Measurements from ENCODE around the gene GLUL. TPM values are rescaled to one million over a fixed set of nuclear protein-coding genes. Genes with fewer than 3 reads are reported as not detected.

Gene GLUL
- total and polyA plus RNA-seq, 2 donors = 304 to 1,565 TPM

DNA sequence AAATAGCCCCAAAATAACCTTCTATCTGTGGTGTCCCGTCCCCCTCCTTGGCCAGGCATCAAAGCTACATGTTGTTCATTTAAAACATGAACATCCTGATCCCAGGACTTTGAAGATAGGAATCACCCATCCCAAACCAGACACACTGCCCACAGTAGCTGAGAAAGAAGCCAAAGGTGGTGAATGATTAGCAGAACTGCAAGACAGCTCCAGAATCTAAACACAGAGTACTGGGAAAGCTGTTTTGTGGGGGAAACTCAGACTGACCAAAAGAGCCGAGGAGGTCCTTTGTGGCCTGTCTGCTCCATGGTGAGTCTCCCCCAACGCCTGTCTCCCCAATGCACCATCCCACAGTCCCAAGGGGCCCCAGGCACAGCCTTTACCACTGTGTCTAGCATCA, 16.1 kb upstream of the GLUL start:
- 56% methylated on average over 3 of the region's 3 CpGs for WGBS
- Histone ChIP-seq H3K4me1 (ENCODE audit: insufficient read depth) (no peaks in the 10 kb centered on the region), H3K36me3 (ENCODE audit: insufficient read depth) (no peaks in the 10 kb centered on the region), H3K27ac (ENCODE audit: low read depth) (no peak overlapping the region), H3K4me3 (ENCODE audit: low read depth, low read length) (no peak overlapping the region)
- DNase-seq (ENCODE audit: extremely low spot score) = no peak

DNA sequence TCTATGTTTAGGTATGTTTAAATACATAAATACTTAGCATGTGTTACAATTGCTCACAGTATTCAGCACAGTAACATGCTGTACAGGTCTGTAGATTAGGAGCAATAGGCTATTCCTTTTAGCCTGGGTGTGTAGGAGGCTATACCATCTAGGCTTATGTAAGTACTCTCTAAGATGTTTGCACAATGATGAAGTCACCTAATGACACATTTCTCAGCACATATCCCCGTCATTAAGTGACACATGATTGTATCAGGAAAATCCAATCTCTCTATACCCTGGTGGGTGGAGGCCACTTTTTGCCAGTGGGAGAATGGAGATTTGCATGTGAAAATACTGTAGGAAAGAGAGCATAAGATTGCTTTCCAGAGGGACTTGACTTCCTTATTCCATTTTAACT, 14.4 kb upstream of the GLUL start:
- Histone ChIP-seq H3K27ac (ENCODE audit: low read depth) (no peak overlapping the region), H3K36me3 (ENCODE audit: insufficient read depth) (no peaks in the 10 kb centered on the region), H3K4me3 (ENCODE audit: low read depth, low read length) (no peak overlapping the region), H3K4me1 (ENCODE audit: insufficient read depth) (no peaks in the 10 kb centered on the region)
- WGBS = 77% methylated on average over 1 of the region's 1 CpG
- no peak for DNase-seq (ENCODE audit: extremely low spot score)

DNA sequence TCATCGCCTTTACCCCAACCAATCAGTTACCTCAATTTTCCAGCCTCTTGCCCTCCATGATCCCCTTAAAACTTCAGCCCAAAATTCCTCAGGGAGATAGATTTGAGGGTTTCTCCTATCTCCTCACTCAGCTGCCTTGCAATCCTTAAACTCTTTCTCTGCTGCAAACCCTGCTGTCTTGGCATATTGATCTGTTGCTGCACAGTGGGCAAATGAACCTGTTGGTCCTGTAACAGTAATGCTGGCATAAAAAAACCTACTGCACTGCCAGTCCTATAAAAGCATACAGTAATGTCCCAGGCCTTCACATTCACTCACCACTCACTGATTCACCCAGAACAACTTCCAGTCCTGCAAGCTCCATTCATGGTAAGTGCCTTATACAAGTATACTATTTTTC, 14.0 kb upstream of the GLUL start:
- DNase-seq (ENCODE audit: extremely low spot score) = no peak
- Histone ChIP-seq H3K36me3 (ENCODE audit: insufficient read depth) (no peaks in the 10 kb centered on the region), H3K4me1 (ENCODE audit: insufficient read depth) (no peaks in the 10 kb centered on the region), H3K4me3 (ENCODE audit: low read depth, low read length) (no peak overlapping the region), H3K27ac (ENCODE audit: low read depth) (no peak overlapping the region)
- WGBS = 98% methylated on average over 1 of the region's 1 CpG

DNA sequence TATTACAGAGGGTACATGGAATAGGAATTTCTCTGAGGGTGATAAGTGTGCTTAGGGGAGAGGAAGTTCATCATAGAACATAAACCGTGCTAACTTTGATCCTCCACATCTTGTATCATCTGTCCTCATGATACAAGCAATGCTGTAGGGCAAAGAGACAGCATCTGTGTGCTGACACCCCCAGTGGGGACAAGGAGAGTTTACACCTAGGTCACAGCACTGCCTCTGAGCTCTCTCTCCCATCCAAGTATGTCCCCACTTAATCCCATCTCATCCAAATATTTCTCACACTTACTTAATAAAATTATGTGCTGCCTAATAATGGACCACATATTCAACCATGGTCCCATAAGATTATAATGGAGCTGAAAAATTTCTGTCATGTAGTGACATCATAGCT, 13.2 kb upstream of the GLUL start:
- Histone ChIP-seq H3K4me1 (ENCODE audit: insufficient read depth) (no peaks in the 10 kb centered on the region), H3K36me3 (ENCODE audit: insufficient read depth) (no peaks in the 10 kb centered on the region), H3K4me3 (ENCODE audit: low read depth, low read length) (no peak overlapping the region), H3K27ac (ENCODE audit: low read depth) (no peak overlapping the region)
- WGBS = 61% methylated on average over 1 of the region's 1 CpG
- DNase-seq (ENCODE audit: extremely low spot score) = no peak

DNA sequence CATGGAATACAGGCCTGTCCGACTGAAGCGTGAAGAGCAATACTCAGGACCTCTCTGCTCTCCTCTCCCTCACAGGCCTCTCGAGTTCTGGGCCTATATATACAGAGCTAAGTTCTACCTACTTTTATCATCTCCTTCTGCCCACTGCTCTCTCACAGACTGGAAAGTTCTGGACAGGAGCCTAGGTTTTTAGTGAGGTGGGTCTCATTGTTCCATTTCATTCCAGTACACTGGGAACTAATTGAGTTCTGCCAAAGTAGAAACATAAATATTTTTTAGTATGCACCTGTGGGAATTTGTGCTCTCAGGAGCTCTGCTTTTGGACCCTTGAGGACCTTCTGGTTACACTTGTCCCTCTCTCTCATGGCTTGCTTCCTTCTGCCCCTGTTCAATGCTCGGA, 9.0 kb upstream of the GLUL start, which contains the start of gene TEDDM1:
TEDDM1 (minus strand) TSS at position 101 of the 400 bp plus-strand sequence. CDS start 182 bp downstream, outside the sequence.
- no peak for DNase-seq (ENCODE audit: extremely low spot score)
- no peak within 1 kb of the TSS for H3K4me3 ChIP-seq (ENCODE audit: low read depth, low read length)
- H3K36me3 ChIP-seq (ENCODE audit: insufficient read depth) = no peaks in the 10 kb centered on the region
- no peaks in the 10 kb centered on the region for H3K4me1 ChIP-seq (ENCODE audit: insufficient read depth)
- WGBS = 94% methylated on average over 4 of the region's 4 CpGs
- H3K27ac ChIP-seq (ENCODE audit: low read depth) = no peak within 1 kb of the TSS

DNA sequence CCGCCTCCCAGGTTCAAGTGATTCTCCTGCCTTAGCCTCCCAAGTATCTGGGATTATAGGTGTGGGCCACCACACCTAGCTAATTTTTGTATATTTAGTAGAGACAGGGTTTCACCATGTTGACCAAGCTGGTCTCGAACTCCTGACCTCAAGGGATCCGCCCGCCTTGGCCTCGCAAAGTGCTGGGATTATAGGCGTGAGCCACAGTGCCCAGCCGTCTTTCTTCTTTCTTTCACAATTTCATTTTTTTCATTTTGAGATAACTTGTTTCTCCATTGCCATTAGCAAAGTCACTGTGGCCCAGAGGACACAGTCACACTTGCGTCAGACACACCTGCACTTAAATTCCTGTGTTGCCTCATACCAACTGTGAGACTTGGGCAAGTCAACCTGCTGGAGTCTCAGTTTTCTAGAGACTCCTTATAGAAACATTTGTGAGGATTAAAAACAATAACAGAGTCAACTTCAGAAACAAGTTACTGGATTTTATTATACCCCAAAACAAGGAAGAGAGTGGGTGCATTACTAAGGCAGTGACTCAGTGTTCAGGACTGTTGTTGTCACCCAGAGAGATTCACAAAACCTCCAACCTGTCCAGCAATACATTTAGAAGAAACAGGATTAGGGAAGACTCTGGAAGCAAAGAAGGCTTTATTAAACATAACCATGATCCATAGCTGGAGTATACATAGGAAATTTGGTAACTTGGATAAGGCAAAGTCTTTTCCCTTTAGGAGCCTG, 6.2 kb upstream of the GLUL start:
- H3K27ac ChIP-seq (ENCODE audit: low read depth) = no peak overlapping the region
- no peak overlapping the region for H3K4me3 ChIP-seq (ENCODE audit: low read depth, low read length)
- no peak for DNase-seq (ENCODE audit: extremely low spot score)
- 88% methylated on average over 8 of the region's 8 CpGs for WGBS
- no peaks in the 10 kb centered on the region for H3K36me3 ChIP-seq (ENCODE audit: insufficient read depth)
- no peaks in the 10 kb centered on the region for H3K4me1 ChIP-seq (ENCODE audit: insufficient read depth)

DNA sequence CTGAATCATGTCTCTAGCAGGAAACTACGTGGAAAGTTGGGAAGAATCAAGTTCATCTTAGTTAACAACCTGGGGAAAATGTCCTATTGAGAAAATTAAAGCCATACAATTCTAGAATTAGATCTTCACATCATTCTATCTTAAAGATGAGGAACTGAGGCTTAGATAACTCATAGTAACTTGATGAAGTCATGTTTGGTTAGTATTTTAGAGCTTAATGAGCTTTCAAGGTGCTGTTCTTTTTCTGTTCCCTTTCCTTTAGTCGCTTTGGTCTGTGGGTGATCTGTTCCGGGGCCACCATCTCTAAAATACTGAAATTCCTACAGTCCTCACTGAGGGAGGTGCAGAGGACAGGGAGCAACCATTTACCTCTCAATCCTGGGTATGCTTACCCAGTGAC, 4.3 kb upstream of the GLUL start:
- no peak for DNase-seq (ENCODE audit: extremely low spot score)
- Histone ChIP-seq H3K4me3 (ENCODE audit: low read depth, low read length) (no peak overlapping the region), H3K27ac (ENCODE audit: low read depth) (no peak overlapping the region), H3K4me1 (ENCODE audit: insufficient read depth) (no peaks in the 10 kb centered on the region), H3K36me3 (ENCODE audit: insufficient read depth) (no peaks in the 10 kb centered on the region)
- WGBS = 93% methylated on average over 3 of the region's 3 CpGs

DNA sequence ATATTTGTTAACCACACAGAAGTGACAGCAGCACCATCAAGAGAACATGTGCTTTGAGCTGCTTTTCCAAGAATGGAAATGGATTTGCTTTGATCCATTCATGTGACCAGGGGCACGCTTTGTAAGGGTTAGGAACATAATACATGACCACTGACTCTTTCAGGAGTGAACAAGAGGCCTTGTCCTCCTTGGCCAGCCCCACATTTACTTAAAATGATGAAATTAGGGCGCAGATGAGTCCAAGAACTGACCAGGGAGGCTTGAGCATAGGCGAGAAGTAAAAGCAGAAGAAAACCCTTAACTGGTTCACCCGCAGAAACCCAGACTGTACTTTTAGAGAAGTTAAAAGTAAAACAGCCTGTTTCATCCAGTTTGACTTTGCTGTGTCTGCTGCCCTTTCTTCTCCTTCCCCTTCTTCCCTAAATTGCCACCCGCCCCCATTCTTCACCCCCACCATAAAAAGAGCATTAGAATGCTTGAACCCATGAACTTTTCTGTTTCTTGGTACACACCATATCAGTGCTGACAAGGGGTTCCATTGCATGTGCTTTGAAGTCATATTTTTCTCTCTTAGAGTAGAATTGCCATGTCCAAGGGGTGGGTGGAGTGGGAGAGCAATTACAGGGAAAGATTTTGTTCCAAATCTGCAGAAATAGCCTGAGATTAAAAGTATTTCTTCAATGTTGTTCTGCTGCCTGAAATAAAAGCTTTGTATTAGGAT, 2.6 kb upstream of the GLUL start:
- H3K27ac ChIP-seq (ENCODE audit: low read depth) = no peak overlapping the region
- DNase-seq (ENCODE audit: extremely low spot score) = no peak
- no peaks in the 10 kb centered on the region for H3K36me3 ChIP-seq (ENCODE audit: insufficient read depth)
- no peak overlapping the region for H3K4me3 ChIP-seq (ENCODE audit: low read depth, low read length)
- no peaks in the 10 kb centered on the region for H3K4me1 ChIP-seq (ENCODE audit: insufficient read depth)
- WGBS = 67% methylated on average over 5 of the region's 5 CpGs

DNA sequence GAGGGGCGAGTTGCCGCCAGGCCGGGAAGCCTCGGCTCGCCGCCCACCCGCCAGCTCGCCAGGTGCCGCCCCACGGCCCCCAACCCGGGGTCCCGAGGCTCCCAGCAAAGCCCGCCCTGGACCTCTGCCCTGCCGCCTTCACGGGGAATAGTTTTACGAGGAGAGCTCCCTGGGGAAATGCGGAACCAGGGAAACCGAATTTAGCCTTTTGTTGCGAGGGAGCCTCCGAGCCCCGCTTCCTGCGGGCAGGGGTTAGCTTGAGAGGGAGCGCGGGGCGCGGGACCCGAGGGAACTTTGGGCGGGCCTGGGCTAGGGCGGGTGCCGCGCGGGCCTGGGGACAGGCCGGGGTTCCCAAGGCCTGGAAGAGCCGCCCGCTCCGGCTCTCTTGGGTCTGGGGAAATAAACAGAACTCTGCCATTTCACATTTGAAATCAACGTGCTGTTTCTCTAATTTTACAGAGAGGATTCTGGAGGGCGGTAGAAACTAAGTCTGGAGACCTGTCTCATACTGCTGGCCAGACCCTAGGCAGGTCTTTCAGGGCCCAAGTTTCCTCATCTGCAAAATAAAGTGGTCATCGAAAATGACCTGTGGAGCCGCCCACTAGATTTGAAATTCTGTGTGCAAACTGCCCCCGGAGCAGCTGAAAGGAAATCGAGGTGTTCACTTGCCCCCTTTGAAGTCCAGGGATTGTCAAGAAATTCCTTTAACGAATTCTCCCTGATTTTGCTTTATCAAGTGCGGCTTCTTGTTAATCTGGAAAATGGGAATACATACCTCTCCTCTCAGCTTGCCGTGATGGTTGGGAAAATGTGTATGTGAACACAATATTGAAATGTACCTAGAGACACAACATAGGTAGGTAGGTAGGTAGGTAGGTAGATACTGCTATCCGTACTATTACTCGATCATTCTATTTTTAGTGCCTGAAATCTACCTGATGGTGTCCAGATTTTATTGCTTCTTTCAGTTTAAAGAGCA, 749 bp upstream of the GLUL start:
- WGBS = 14% methylated on average over 47 of the region's 47 CpGs
- Histone ChIP-seq H3K4me1 (ENCODE audit: insufficient read depth) (no peaks in the 10 kb centered on the region), H3K4me3 (ENCODE audit: low read depth, low read length) (peak overlapping the region; percentile 98), H3K36me3 (ENCODE audit: insufficient read depth) (peaks cover 2% of the 10 kb centered on the region), H3K27ac (ENCODE audit: low read depth) (peak overlapping the region; percentile 99)
- no peak for DNase-seq (ENCODE audit: extremely low spot score)

DNA sequence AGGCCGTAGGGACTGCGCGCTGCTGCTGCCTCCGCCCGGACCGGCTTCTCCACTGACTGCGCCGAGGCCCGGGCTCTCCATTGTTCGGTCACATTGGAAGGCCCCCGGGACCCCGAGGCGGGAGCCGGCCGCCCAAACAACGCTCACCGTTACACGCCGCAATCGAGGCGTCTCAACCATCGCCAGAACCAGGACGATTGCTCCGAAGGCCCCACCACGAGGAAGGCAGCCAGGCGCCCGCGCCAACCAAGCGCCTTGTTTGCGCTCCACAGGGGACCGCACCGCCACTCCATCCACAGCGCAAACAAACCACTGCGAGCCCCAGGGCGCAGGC, 595 bp downstream of the GLUL start:
- H3K4me1 ChIP-seq (ENCODE audit: insufficient read depth) = no peaks in the 10 kb centered on the region
- WGBS = 0% methylated on average over 35 of the region's 35 CpGs

DNA sequence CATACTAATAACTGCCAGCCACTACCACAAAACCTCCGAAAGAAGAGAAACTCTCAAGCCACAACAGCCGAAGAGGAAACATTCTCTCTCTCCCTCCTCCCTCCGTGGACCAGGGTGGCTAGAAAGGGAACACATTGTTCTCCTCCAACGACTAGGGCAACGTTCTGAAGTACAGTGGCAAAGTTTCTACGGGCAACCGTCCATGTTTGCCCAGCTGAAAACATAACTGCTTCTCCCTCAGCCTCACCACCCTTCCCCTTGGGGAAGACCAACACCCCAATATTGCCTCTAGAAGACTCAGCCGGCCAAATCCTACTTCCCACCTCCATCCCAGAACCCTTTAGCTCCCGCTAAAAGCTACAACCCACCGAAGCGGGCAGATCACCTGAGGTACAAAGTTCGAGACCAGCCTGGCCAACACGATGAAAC, 2.0 kb downstream of the GLUL start:
- peak overlapping the region; percentile 65 for H3K27ac ChIP-seq (ENCODE audit: low read depth)
- no peak for DNase-seq (ENCODE audit: extremely low spot score)
- 6% methylated on average over 13 of the region's 13 CpGs for WGBS
- H3K4me1 ChIP-seq (ENCODE audit: insufficient read depth) = no peaks in the 10 kb centered on the region
- H3K4me3 ChIP-seq (ENCODE audit: low read depth, low read length) = peak overlapping the region; percentile 98
- H3K36me3 ChIP-seq (ENCODE audit: insufficient read depth) = peaks cover 6% of the 10 kb centered on the region

More for the DNA sequence above, 595 bp downstream of the GLUL start:
- DNase-seq (ENCODE audit: extremely low spot score) = no peak
- peaks cover 2% of the 10 kb centered on the region for H3K36me3 ChIP-seq (ENCODE audit: insufficient read depth)
- peak overlapping the region; percentile 98 for H3K4me3 ChIP-seq (ENCODE audit: low read depth, low read length)
- peak overlapping the region; percentile 97 for H3K27ac ChIP-seq (ENCODE audit: low read depth)

DNA sequence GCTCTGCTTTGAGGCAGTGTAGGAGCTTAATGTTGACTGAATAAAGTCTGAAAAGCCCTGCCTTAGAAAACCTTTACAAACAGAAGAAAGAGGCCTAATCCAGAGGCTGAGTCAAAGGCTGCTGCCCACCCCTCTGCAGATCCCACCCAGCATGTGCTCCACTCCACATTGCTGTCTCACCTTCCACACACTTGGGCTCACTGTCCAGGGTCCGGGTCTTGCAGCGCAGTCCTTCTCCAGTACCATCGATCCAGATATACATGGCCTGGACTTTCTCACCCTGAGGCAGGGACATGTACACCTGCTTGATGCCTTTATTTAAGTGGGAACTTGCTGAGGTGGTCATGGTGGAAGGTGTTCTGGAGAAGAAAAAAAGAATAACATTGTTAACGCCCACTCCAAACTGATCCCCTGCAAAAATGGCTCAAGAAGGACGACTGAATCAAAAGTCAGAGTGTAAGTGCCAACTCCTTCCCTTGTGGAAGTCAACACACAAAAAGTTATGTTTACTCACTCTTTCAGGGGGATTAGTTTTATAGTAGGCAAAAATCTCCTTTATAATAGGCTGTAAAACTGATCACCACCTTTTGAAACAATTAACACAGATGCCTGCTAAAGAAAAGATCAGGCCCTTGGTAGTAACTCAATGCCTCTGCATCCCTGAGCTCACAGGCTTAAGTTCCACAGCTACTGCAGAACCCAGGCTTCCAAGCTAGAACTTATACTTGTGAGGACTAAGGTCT, 3.0 kb downstream of the GLUL start:
- 73% methylated on average over 5 of the region's 5 CpGs for WGBS
- DNase-seq (ENCODE audit: extremely low spot score) = no peak
- Histone ChIP-seq H3K4me1 (ENCODE audit: insufficient read depth) (no peaks in the 10 kb centered on the region), H3K36me3 (ENCODE audit: insufficient read depth) (peaks cover 9% of the 10 kb centered on the region), H3K27ac (ENCODE audit: low read depth) (no peak overlapping the region), H3K4me3 (ENCODE audit: low read depth, low read length) (peak overlapping the region; percentile 98)

DNA sequence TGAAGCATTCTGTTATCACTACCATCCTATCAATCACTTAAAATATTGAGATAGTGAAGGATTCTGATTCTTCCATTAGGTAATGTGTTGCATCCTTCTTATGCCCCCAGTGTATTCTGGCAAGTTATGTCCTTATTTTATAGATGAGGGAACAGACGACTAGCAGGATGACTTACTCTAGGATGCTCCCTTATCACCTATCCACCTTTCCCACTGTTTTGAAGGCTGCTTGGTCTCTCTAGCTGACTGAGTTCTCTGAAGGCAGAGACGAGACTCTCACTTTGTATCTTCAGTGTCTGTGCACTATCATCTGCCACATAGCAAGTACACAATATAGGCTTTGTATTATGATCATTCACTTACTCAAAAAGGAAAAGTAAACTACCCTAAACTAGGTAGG, 4.0 kb downstream of the GLUL start:
- no peak for DNase-seq (ENCODE audit: extremely low spot score)
- H3K4me3 ChIP-seq (ENCODE audit: low read depth, low read length) = no peak overlapping the region
- H3K27ac ChIP-seq (ENCODE audit: low read depth) = no peak overlapping the region
- WGBS = 80% methylated on average over 2 of the region's 2 CpGs
- no peaks in the 10 kb centered on the region for H3K4me1 ChIP-seq (ENCODE audit: insufficient read depth)
- peaks cover 15% of the 10 kb centered on the region for H3K36me3 ChIP-seq (ENCODE audit: insufficient read depth)

Data from urinary bladder (tissue), 4 donors.